NCI-H1417 (cell line): ENCODE data around the gene PRDM1.
A peak's percentile ranks its signal among the peaks of the same experiment; 100 is the strongest.
"Not testable (repeated sequence)": the region's sequence is repeated elsewhere in the genome, so short reads cannot be mapped to it uniquely, and the experiment has no call there.

Experiments
- DNase-seq, 3 experiments: peaks; one replicate each; lab custom pipeline; 2025; lab: John Stamatoyannopoulos, UW

Gene PRDM1

DNA sequence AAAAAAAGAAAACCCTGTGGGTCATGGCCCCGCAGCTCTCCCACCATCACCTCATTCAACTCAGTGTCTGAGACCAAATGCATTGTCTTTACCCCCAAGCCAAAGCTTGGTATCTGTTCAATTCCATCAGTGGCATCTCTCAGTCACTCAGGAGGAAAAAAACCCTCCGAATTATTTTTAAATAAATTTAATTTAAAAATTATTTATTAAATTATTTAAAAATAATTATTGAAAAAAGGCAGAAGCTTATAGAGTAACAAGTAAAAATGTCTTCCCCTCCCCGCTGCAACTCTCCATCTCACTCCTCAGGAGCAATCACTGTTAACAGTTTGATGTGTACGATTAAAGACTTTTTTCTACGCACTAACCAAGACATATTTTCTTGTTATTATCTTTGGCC is 50.7 kb downstream of the PRDM1 start:
- DNase-seq, result no peak

DNA sequence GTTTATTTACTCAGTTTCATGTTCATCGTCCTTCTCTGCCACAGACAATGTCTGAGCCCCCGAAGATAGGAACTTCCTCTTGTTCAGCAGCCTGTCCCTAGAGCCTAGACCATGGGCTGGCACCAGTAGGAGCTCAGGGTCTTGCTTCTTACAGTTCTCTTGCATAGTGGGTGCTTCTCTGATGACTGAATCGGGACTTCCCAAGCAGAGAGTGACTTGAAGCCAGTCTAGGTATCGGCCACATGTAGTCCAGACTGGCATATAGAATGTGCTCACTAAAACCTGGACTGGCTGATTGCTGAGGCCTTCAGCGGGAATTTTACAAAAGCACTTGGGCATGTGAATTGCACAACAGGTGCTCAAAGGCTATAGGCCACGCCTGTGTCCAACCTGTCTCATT is 52.0 kb downstream of the PRDM1 start:
- no peak for DNase-seq

DNA sequence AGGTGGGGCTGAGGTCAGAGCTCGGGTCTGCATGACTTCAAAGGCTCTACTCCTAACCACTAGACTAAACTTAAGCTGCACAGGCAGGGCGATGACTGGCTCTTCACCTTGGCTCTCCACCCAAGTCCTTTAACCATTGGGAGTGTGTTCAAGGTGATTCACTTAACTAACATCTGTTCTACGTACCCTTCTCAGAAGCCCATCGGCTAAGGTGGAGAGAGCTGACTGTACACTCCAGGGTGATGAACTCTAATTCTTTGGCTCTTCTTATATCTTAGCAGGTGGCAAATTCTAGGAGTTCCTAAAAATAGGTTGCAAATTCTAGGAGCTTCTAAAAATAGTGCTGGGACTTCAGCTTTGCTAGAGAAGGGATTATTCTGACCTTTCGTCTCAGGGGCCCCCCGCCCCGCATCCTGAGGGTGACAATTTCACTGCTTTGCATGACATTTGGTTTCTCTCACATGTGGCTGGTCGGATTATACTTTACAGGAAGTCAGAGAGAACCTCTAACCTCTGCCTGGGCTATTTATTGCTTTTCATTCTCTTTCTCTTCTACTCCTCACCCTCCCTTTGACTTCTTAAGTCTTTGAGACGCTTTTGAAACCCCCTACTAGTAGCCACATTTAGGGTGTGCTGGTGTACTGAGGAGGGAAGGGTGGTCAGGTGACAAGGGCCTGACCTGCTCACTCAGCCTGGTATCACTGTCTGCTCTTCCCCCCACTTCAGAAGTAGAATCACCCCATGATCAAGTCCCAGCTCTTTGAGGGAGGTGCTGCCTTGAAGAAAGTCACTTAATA is 55.5 kb downstream of the PRDM1 start:
- no peak for DNase-seq

DNA sequence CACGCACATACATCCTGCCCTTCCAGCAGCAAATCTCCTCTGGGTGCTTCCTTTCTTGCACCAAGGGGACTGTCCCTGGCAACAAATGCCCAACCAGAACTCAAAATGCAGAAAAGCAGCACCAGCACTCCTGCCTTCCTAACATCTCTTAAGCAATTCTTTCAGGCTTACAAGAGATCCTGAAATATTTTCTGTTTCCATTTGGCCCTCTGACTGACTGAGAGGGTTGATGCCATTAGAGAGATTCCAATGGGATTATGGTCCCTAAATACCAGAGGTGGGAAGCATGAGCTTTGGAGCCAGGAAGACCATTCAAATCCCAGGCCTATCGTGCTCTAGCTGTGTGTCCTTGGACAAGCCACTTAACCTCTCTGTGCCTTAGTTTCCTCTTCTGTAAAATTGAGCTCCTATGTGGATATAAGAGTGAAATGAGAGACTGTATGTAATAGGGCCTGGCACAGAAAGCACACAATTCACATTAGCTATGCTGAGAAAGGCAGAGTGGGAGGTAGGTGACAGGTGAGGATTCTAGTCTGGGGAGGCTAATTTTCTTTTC is 56.8 kb downstream of the PRDM1 start:
- no peak for DNase-seq

DNA sequence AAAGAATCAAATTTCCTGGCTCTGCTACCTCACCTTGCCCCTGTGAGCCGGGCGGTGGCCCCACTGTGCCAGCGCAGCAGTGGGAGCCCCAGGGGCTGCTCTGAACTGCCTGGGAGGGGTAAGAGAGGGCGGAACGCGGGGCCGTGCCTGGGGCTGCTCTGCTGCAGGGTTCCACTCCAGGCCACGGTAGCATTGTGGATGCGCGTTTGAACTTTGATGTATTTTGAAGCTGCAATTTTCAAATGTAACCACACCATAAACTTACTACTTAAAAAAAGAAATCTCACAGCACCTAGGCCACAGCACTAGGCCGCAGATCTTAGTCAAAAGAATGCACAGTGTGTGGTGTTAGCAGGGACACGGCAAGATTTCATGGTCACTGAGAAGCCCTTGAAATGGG is 57.5 kb downstream of the PRDM1 start:
- no peak for DNase-seq

DNA sequence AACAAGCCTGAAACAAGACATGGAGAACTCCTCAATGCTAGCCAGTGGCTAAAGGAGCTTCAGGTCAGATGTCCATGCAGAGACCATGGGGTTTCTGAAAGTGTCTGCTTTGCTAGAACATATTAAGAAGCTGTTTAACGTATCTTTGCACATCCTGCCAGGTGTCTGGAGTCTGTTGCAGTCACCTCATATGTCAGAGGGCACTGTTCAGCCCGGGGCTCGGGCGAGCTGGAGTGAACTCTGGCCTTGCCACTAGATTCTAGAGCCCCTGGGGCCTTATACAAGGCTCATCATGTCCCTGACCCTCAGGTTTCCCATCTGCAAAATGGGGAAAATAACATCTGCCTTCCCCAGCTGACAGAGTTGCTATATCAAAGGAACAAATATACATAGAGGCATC is 59.0 kb downstream of the PRDM1 start:
- DNase-seq, result no peak

DNA sequence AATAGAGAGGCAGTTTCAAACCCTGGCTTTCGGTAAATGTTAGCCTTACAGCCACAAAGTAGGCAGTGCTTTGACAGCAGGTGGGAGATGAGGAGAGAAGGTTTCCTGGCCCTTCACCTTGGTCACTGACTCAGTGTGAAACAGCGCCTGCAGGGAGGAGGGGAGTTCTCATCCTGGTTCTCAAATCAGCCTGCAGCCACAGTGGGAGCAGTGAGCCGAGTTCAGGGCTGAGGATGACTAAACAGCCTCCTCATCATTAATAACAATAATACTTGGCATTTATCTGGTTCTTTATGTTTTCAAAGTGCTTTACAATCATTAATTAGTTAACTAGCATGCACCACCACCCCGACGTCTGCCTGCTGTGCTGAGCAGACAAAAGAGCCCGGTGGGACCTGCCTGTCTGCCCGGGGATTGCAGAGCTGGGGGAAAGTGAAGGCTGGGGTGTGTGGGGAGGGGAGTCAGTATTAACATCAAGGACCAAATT is 59.6 kb downstream of the PRDM1 start:
- DNase-seq, result peak in 2 of 3 experiments; percentile 56 to 70

DNA sequence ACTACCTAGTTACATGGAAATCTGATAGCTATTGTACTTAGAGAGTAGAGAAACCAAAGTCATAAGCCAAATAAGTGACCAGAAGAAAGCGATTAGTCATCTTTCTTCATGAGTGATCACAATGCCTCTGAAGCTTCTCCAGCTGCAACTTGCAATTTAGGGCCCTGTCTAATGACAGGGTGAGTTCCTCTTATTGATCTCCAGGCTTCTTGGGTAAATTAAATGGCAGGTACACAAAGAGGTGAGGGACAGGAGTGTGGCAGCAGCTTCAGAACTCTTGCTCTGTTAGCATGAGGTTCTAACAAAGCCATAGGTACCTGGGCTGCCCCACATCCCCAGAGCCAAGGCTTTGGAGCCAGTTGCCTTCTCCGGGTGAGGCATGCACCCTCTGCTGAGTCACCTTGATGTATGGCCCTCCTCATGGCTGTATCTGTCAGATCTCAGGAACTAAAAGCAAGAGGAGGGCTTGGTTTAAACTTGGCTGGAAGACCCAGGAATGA is 60.8 kb downstream of the PRDM1 start:
- peak in 1 of 3 experiments; percentile 24 for DNase-seq

DNA sequence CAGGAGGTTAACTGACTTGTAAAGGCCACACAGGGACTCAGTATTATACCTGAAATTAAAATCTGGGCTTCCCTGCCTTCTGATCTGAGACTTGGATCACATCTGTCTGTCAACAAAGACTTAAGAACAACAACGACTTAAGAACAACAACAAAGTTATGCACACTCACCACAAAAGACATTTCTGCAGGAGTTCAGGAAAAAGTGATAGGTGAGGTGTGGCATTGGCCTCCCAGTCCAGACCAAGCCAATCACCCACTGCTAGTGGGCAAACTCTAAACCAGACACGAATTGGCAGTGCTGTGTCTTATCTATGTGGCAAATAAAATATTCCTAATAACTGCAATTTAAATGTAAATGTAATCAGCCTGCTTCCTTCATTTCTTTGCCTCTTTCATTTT is 61.3 kb downstream of the PRDM1 start:
- no peak for DNase-seq

DNA sequence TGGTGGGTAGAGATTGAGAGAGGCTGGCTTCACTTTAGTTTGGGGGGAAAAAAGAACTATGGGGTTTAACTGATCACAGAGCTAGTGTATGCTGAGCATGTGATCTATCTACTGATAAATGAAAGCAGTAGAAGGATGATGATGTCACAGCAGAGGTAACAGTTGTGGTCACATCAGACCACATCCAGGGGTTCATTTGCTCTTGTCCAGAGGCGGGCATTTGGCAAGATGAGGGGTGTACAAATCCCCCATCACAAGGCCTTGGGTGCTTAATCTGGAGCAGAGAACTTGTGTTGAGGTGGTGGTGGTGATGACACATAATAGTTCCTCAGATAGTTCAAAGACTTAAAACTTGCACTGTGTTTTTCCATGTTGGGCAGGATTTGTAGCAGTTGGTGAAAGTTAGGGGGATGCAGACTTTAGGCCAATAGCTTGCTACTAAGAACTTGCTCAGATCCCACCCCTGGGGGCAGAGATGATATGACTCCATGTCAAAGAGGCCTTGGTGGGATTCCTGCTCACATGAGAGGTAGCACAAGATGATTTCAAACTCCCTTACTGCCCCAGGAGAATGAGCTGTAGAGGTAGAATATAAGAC is 63.4 kb downstream of the PRDM1 start:
- DNase-seq, result no peak

DNA sequence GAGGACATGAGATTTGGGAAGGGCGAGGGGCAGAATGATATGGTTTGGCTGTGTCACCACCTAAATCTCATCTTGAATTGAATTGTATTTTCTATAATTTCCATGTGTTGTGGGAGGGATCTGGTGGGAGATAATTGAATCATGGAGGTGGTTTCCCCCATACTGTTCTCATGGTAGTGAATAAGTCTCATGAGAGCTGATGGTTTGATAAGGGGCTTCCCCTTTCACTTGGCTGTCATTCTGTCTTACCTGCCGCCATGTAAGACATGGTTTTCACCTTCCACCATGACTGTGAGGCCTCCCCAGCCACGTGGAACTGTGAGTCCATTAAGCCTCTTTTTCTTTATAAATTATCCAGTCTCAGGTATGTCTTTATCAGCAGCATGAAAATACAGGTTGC is 66.3 kb downstream of the PRDM1 start:
- not testable (repeated sequence) for DNase-seq

DNA sequence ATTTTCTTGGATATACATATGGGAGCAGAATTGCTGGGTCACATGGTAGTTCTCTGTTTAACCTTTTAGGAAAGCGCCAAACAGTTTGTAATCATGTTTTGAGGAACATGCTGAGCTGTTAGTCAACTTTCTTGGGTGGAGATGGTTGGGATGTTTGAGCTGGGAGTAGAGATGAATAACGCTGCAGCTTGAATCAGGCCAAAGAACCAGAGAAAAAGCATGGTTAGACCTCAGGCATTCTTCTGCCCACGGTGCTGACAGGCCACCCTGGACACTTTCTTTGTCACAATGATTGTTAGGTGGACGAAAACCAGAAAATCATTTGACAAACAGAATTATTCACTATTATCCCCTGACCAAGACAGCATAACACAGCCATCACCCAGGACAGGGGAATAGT is 66.8 kb downstream of the PRDM1 start:
- DNase-seq, result no peak

DNA sequence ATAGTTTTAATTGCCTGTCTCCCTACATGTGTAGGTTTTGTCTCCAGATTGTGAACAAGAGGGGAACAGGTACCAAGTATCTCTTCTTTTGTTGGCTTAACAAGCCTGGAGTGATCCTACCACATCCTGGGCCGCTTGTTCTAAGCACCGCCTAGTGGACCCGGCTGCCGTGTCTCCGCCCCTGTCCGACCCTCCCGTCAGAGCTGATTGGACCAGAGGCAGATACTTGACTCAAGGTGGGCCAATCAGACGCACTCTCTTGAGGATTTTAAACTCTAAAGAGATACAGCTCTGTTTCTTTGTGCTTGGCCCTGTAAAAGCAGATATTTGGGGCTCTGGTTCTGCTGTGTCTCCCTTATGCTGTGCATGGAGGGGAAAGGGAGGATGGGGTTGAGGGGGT is 68.2 kb downstream of the PRDM1 start:
- DNase-seq, result no peak

DNA sequence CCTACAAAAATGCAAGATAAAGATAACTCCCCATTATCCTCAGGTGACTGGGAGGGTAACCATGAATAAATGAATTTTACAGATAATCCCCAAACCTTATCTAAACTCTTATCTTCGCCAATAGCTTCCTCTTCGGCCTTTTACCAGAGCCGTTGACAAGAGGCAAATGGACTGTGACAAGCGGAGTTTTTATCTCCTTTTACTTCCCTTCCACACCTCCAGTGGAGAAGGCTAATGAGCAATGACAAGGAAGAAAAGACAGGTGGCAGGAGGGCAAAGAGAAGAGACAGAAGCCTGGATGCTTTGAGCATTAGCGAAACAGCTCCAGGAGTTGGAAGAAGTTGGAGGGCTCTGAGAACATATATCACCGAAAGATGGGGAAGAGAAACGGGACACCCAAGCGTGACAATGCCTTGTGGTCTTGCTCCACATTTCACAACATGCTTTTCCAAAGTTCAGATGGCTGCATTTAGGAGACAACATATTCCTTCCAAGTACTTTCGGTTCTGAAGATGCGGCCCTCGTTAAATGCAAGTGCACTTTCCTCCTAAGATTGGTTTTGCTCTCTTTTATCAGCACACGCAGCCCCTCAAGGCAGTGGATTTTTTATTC is 69.2 kb downstream of the PRDM1 start:
- no peak for DNase-seq

DNA sequence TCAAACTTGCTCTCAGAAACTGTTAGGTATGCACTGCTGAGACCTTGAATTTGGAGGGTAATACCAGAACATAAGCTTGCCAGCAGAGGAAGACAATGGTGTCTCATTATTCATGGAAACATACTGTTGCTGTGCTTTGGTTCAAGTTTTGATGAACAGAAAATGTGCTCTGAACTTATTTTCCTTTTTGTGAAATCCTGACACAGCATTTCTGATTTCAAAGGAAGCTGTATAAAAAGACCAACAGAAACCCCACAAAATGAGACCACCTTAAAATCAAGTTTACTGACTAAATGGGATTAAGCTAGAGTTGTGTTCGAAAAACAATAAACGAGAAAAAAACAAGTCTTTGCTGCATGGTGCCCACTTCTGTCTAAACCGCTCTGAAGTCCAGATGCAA is 70.3 kb downstream of the PRDM1 start:
- no peak for DNase-seq

DNA sequence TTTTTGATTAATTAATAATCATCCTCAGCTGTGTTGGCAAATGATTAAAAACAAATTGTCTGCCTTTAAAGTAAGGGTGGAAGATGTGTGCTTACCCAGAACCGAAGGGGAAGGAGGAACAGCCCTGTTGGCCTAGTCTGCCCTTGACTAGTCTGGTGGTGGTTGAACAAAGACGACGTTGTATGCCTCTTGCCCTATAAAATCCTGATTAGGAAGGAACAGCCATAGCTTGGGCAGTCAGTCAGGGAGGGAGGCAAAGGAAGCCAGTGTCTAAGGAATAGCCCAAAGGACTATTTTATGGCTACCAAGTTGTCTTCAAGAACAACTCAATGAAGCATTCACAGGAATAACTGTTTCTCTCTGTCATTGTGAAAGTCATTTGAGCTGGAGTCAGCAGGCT is 70.7 kb downstream of the PRDM1 start:
- no peak for DNase-seq

DNA sequence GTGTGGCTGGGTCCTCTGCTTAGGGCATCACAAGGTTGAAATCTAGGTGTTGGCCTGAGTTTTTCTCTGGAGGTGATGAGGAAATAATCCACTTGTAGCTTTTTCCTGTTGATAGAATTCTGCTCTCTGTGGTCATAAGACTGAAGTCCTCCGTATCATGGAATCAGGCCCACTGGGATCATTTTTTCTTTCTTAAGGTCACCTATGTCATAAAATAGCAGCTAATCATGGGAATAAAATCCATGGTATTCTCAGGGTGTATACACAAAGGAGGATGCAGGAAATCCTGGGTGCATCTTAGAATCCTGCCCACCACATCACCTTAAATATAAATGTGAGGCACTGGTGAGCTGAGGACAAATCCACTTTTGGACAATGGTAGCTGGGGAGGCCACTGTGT is 72.7 kb downstream of the PRDM1 start:
- DNase-seq, result no peak
